Measurements from ENCODE around the gene MED26.

MED26 gene

GRCh38 chr19:16587833-16588823 is 39.9 kb downstream of the MED26 start:
- peak; percentile 74 for DNase-seq

- DNase-seq, result peak; percentile 40
Observed at GRCh38 chr19:16586991-16587832, 40.8 kb downstream of the MED26 start.

GRCh38 chr19:16586477-16586871 is 41.5 kb downstream of the MED26 start:
- no peak for DNase-seq

- no peak for DNase-seq
Observed at GRCh38 chr19:16585808-16586476, 42.1 kb downstream of the MED26 start.

- DNase-seq, result no peak
Observed at GRCh38 chr19:16585094-16585801, 42.8 kb downstream of the MED26 start.

- DNase-seq, result peak; percentile 58
Observed at GRCh38 chr19:16584248-16585093, 43.5 kb downstream of the MED26 start.

- DNase-seq, result no peak
Observed at GRCh38 chr19:16582486-16583261, 45.3 kb downstream of the MED26 start.

- DNase-seq, result no peak
Observed at GRCh38 chr19:16581971-16582343, 46.0 kb downstream of the MED26 start.

GRCh38 chr19:16581145-16581970 is 46.6 kb downstream of the MED26 start:
- DNase-seq, result no peak

GRCh38 chr19:16579381-16579780 is 48.6 kb downstream of the MED26 start:
- DNase-seq, result no peak

- DNase-seq, result no peak
Observed at GRCh38 chr19:16577531-16577985, 50.4 kb downstream of the MED26 start.

GRCh38 chr19:16576690-16577530 is 51.1 kb downstream of the MED26 start:
- DNase-seq, result no peak

- DNase-seq, result no peak
Observed at GRCh38 chr19:16575861-16576689, 51.9 kb downstream of the MED26 start.

- DNase-seq, result no peak
Observed at GRCh38 chr19:16575282-16575681, 52.7 kb downstream of the MED26 start.

GRCh38 chr19:16573925-16574324 is 54.1 kb downstream of the MED26 start:
- no peak for DNase-seq

GRCh38 chr19:16573296-16573695 is 54.7 kb downstream of the MED26 start:
- no peak for DNase-seq

- peak; percentile 97 for DNase-seq
Observed at GRCh38 chr19:16572332-16573211, 55.4 kb downstream of the MED26 start, which contains the start of gene SLC35E1. SLC35E1 (minus strand) TSS chr19:16572415; CDS start chr19:16572364, 51 bp downstream.

All from NCI-H146 (cell line).